ENCODE measurements around the gene SLIT3. TPM values are rescaled to one million over a fixed set of nuclear protein-coding genes. Genes with fewer than 3 reads are reported as not detected.

Gene SLIT3
- total and polyA plus RNA-seq, 10 of the 15 experiments (the other 5 are each of a cell fraction or from before 2014, with no cell fraction given), result 0.05 TPM; not detected in 9

DNA sequence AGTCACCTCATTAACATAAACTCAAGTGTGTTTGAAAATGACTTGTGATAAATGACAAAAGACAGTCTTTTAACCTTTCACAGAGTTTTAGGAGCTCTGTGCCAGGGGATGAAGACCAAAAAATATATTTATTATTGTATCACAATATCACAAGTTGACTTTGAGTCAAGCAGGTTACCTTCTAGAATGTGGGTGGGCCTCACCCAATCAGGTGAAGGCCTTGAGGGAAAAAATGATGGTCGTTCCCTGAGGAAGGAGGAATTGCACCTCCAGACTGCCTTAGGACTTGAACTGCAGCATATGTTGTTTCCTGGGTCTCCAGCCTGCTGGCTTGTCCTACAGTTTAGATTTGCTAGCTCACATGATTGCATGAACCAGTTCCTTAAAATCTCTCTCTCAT, 680.1 kb downstream of the SLIT3 start:
- ATAC-seq (no peak), FAIRE-seq (no peak), DNase-seq (ENCODE audit: low read depth, low spot score) (no peak)
- no peak overlapping the region for H3K27ac ChIP-seq (ENCODE audit: control insufficient read depth, insufficient read depth)
- WGBS (ENCODE audit: insufficient coverage, insufficient replicate concordance, low lambda C conversion rate, missing lambda C conversion rate), result 58% methylated on average over 1 of the region's 1 CpG
- H3K79me2 ChIP-seq (ENCODE audit: control insufficient read depth, insufficient read depth, low read length), result no peaks in the 10 kb centered on the region
- BruUV-seq (replicated peaks), result no TSS peak
- H3K27me3 ChIP-seq (replicated peaks in 1 of 2; ENCODE audit: control insufficient read depth in 2 of 2, insufficient read depth in 2 of 2, low read length in 1 of 2), result no peaks in the 10 kb centered on the region
- no peak overlapping the region for H2AFZ ChIP-seq (ENCODE audit: control insufficient read depth, low read depth, low read length)
- H3K9me3 ChIP-seq (replicated peaks; ENCODE audit: control insufficient read depth, insufficient read depth, low read length), result no peaks in the 10 kb centered on the region
- RAD21 ChIA-PET (ENCODE audit: unreplicated experiment), result no interaction called here
- H3K4me3 ChIP-seq, result no peak overlapping the region
- no peak overlapping the region for H3K4me2 ChIP-seq (ENCODE audit: control insufficient read depth, insufficient read depth)
- H3K36me3 ChIP-seq (ENCODE audit: control insufficient read depth in 2 of 2, insufficient read depth in 2 of 2, low read length in 1 of 2), result no peaks in the 10 kb centered on the region
- H4K20me1 ChIP-seq (ENCODE audit: control insufficient read depth, insufficient read depth), result no peaks in the 10 kb centered on the region
- in situ Hi-C loops (cut with MboI) (no loop called here), intact Hi-C loops (cut with micrococcal nuclease; ENCODE audit: unreplicated experiment) (no loop called here)
- TF ChIP-seq ATF3 (IDR thresholded peaks at IDR 0.05; ENCODE audit: borderline replicate concordance, extremely low read depth, low read depth, low read length), result no peak
- TF ChIP-seq ZNF687 (IDR thresholded peaks at IDR 0.05), result no peak
- no peak for TF ChIP-seq BCL3 (IDR thresholded peaks at IDR 0.05; ENCODE audit: borderline replicate concordance, insufficient read depth, low read depth, low read length, poor library complexity, severe bottlenecking)
- TF ChIP-seq WRNIP1 (IDR thresholded peaks at IDR 0.05; ENCODE audit: borderline replicate concordance, low read depth, low read length), result no peak
- TF ChIP-seq MTA3 (IDR thresholded peaks at IDR 0.05; ENCODE audit: borderline replicate concordance, low read length), result no peak
- no peak for TF ChIP-seq SREBF2 (IDR thresholded peaks at IDR 0.05; ENCODE audit: low read length)
- TF ChIP-seq CREB1 (IDR thresholded peaks at IDR 0.05; ENCODE audit: low read depth), result no peak
- TF ChIP-seq HCFC1 (IDR thresholded peaks at IDR 0.05; ENCODE audit: low read length), result no peak
- no peak for TF ChIP-seq POLR2AphosphoS5 (IDR thresholded peaks at IDR 0.05; ENCODE audit: low read length)
- TF ChIP-seq ATF2 (IDR thresholded peaks at IDR 0.05; ENCODE audit: low read length), result no peak
- TF ChIP-seq, protein P1, sequence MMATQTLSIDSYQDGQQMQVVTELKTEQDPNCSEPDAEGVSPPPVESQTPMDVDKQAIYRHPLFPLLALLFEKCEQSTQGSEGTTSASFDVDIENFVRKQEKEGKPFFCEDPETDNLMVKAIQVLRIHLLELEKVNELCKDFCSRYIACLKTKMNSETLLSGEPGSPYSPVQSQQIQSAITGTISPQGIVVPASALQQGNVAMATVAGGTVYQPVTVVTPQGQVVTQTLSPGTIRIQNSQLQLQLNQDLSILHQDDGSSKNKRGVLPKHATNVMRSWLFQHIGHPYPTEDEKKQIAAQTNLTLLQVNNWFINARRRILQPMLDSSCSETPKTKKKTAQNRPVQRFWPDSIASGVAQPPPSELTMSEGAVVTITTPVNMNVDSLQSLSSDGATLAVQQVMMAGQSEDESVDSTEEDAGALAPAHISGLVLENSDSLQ (IDR thresholded peaks at IDR 0.05), result no peak
- POLR2A ChIA-PET, result no interaction called here
- SMC1A ChIA-PET (ENCODE audit: uncharacterized antibody, unreplicated experiment), result interaction anchor here (1.4 kb wide), 1 partner anchor 27 kb away, joined by 3 read pairs; no protein-coding TSS in a partner anchor
- CTCF ChIA-PET, result no interaction called here
- H3K9ac ChIP-seq (ENCODE audit: control insufficient read depth, insufficient read depth, low read length), result no peak overlapping the region
- H3K4me1 ChIP-seq (ENCODE audit: control insufficient read depth, insufficient read depth, low read length), result no peaks in the 10 kb centered on the region
